HG03460 (cell line): ENCODE results near the gene XPO1.
"Not testable (repeated sequence)": the region's sequence is repeated elsewhere in the genome, so short reads cannot be mapped to it uniquely, and the experiment has no call there.

ENCODE experiments used
- ATAC-seq: cut with Tn5 transposase; IDR thresholded peaks from one replicate; pipeline ENCODE4 v1.9.1; 2021; ENCODE audit not compliant: unreplicated experiment

Gene XPO1

GRCh38 chr2:61470122-61470951 lies 67.8 kb downstream of the XPO1 start:
- peak; percentile 18 for ATAC-seq

GRCh38 chr2:61469424-61470121 lies 68.6 kb downstream of the XPO1 start:
- ATAC-seq: no peak

GRCh38 chr2:61468231-61468630 lies 69.9 kb downstream of the XPO1 start:
- ATAC-seq: not testable (repeated sequence)

- no peak for ATAC-seq
These were observed 73.1 kb downstream of the XPO1 start for GRCh38 chr2:61465045-61465444.

- ATAC-seq: peak; percentile 21
These were observed 74.2 kb downstream of the XPO1 start for GRCh38 chr2:61463769-61464475.

- ATAC-seq: no peak
These were observed 76.8 kb downstream of the XPO1 start for GRCh38 chr2:61461404-61461803.

GRCh38 chr2:61460163-61460562 lies 78.0 kb downstream of the XPO1 start:
- no peak for ATAC-seq

- ATAC-seq: no peak
These were observed 81.3 kb downstream of the XPO1 start for GRCh38 chr2:61456746-61457420.

- ATAC-seq: no peak
These were observed 81.9 kb downstream of the XPO1 start for GRCh38 chr2:61456070-61456745.

- not testable (repeated sequence) for ATAC-seq
These were observed 83.2 kb downstream of the XPO1 start for GRCh38 chr2:61454972-61455371.

GRCh38 chr2:61454383-61454782 lies 83.8 kb downstream of the XPO1 start:
- ATAC-seq: no peak

GRCh38 chr2:61452392-61452791 lies 85.8 kb downstream of the XPO1 start:
- no peak for ATAC-seq

- ATAC-seq: no peak
These were observed 87.0 kb downstream of the XPO1 start for GRCh38 chr2:61451178-61451577.

GRCh38 chr2:61450144-61450543 lies 88.0 kb downstream of the XPO1 start:
- ATAC-seq: no peak

- no peak for ATAC-seq
These were observed 89.9 kb downstream of the XPO1 start for GRCh38 chr2:61448229-61448628.

GRCh38 chr2:61446971-61447370 lies 91.2 kb downstream of the XPO1 start:
- ATAC-seq: not testable (repeated sequence)

- peak; percentile 87 for ATAC-seq
These were observed 94.7 kb downstream of the XPO1 start for GRCh38 chr2:61443342-61444041.

- ATAC-seq: no peak
These were observed 98.7 kb downstream of the XPO1 start for GRCh38 chr2:61439241-61440002.

- no peak for ATAC-seq
These were observed 99.5 kb downstream of the XPO1 start for GRCh38 chr2:61438670-61439069.
